ENCODE measurements around the gene TMEM51. TPM values are rescaled to one million over a fixed set of nuclear protein-coding genes. Genes with fewer than 3 reads are reported as not detected.

The TMEM51 gene
- total RNA-seq, 1 experiment from 2014 or later, result 10.4 TPM

DNA sequence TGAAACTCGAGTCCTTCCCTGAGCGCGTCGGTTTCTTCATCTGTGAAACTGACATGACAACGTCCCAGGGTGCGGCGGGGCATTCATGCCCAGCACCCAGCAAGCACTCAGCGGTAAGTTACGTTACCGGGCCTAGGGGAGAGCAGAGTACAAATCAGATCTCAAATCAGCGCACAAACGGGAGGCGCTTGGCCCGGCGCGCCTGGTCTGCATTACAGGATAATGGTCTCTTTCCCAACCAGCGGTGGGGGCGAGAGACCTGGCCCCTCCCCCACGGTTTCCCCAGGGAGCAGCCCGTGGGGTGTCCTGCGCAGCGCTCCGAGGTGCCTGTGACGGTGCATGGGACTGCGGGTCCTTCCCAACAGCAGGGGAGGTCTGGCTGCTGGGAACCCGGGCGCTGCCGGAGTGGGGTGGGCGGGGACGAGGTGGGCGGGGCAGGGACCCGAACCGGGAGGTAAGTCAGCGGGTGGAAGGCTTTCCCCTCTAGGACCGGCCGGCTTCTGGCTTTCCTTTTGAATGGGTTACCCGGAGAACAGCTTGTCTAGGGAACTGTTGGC is 1.0 kb downstream of the TMEM51 start:
- DNase-seq (ENCODE audit: low spot score) (peak; percentile 56), ATAC-seq (peak; percentile 2; the same call in 1 of the 2 replicates)
- H3K36me3 Mint-ChIP-seq, result no peaks in the 10 kb centered on the region
- CTCF ChIA-PET, result interaction anchor here (1.0 to 5.8 kb wide), 19 partner anchors 11 to 151 kb away, joined by 3 to 60 read pairs (median 6); partner anchors contain the start of gene FHAD1
- peaks cover 56% of the 10 kb centered on the region for H3K4me1 Mint-ChIP-seq
- H3K27me3 Mint-ChIP-seq (ENCODE audit: low read depth), result peaks cover 23% of the 10 kb centered on the region
- H3K4me3 Mint-ChIP-seq, result peak overlapping the region; percentile 81
- peaks cover 5% of the 10 kb centered on the region for H3K9me3 Mint-ChIP-seq
- no peak overlapping the region for H3K27ac Mint-ChIP-seq
- POLR2A ChIA-PET, result interaction anchor here (1.2 kb wide), 1 partner anchor 52 kb away, joined by 4 read pairs; no protein-coding TSS in a partner anchor
- TF ChIP-seq ZNF423 (CRISPR knock-in tag; IDR thresholded peaks at IDR 0.05) (peak; percentile 49), GTF2I (CRISPR knock-in tag; conservative IDR thresholded peaks at IDR 0.05) (no peak)

DNA sequence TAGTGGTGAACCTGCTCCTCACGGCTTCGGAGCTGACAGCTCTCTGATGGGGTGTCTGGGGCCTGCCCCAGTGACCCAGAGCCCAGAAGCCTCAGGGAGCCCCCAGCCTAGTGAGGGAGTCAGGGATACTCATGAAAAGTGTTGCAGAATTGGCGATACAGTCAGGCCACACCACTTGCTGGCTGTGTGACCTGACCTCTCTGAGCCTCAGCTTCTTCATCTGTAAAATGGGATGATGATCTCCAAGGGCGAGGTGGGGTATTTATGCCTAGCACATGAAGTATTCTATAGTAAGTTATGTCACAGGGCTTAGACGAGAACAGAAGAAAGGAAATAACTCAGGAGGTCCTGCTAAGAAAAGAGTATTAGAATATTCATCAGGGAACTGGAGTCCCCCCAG is 1.6 kb downstream of the TMEM51 start:
- H3K27me3 Mint-ChIP-seq (ENCODE audit: low read depth), result peaks cover 23% of the 10 kb centered on the region
- ATAC-seq (no peak), DNase-seq (ENCODE audit: low spot score) (no peak)
- H3K4me1 Mint-ChIP-seq, result peaks cover 56% of the 10 kb centered on the region
- peaks cover 5% of the 10 kb centered on the region for H3K9me3 Mint-ChIP-seq
- ChIA-PET POLR2A (no interaction called here), CTCF (interaction anchor here (1.2 to 5.8 kb wide), 3 partner anchors 16 to 116 kb away, joined by 5 to 60 read pairs (median 8); no protein-coding TSS in a partner anchor)
- H3K27ac Mint-ChIP-seq, result no peak overlapping the region; the same call in 1 of the 2 replicates
- TF ChIP-seq HMGA2 (CRISPR knock-in tag; IDR thresholded peaks at IDR 0.05), result no peak
- TF ChIP-seq ZNF423 (CRISPR knock-in tag; IDR thresholded peaks at IDR 0.05), result no peak
- TF ChIP-seq NR1H2 (CRISPR knock-in tag; IDR thresholded peaks at IDR 0.05), result no peak
- TF ChIP-seq, protein P1, sequence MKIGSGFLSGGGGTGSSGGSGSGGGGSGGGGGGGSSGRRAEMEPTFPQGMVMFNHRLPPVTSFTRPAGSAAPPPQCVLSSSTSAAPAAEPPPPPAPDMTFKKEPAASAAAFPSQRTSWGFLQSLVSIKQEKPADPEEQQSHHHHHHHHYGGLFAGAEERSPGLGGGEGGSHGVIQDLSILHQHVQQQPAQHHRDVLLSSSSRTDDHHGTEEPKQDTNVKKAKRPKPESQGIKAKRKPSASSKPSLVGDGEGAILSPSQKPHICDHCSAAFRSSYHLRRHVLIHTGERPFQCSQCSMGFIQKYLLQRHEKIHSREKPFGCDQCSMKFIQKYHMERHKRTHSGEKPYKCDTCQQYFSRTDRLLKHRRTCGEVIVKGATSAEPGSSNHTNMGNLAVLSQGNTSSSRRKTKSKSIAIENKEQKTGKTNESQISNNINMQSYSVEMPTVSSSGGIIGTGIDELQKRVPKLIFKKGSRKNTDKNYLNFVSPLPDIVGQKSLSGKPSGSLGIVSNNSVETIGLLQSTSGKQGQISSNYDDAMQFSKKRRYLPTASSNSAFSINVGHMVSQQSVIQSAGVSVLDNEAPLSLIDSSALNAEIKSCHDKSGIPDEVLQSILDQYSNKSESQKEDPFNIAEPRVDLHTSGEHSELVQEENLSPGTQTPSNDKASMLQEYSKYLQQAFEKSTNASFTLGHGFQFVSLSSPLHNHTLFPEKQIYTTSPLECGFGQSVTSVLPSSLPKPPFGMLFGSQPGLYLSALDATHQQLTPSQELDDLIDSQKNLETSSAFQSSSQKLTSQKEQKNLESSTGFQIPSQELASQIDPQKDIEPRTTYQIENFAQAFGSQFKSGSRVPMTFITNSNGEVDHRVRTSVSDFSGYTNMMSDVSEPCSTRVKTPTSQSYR (CRISPR knock-in tag; IDR thresholded peaks at IDR 0.05), result no peak
- TF ChIP-seq ESRRA (CRISPR knock-in tag; IDR thresholded peaks at IDR 0.05; ENCODE audit: borderline replicate concordance), result no peak
- TF ChIP-seq TP53 (CRISPR knock-in tag; IDR thresholded peaks at IDR 0.05), result no peak
- TF ChIP-seq GTF2I (CRISPR knock-in tag; conservative IDR thresholded peaks at IDR 0.05), result no peak
- no peak for TF ChIP-seq CBFB (CRISPR knock-in tag; IDR thresholded peaks at IDR 0.05; ENCODE audit: low read depth)
- no peak for TF ChIP-seq GABPB1 (CRISPR knock-in tag; IDR thresholded peaks at IDR 0.05)
- no peak for TF ChIP-seq GRHL2 (CRISPR knock-in tag; IDR thresholded peaks at IDR 0.05; ENCODE audit: insufficient replicate concordance, severe bottlenecking)
- TF ChIP-seq FOXJ3 (CRISPR knock-in tag; IDR thresholded peaks at IDR 0.05; ENCODE audit: borderline replicate concordance), result no peak
- TF ChIP-seq, protein P2, sequence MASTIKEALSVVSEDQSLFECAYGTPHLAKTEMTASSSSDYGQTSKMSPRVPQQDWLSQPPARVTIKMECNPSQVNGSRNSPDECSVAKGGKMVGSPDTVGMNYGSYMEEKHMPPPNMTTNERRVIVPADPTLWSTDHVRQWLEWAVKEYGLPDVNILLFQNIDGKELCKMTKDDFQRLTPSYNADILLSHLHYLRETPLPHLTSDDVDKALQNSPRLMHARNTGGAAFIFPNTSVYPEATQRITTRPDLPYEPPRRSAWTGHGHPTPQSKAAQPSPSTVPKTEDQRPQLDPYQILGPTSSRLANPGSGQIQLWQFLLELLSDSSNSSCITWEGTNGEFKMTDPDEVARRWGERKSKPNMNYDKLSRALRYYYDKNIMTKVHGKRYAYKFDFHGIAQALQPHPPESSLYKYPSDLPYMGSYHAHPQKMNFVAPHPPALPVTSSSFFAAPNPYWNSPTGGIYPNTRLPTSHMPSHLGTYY (CRISPR knock-in tag; IDR thresholded peaks at IDR 0.05), result no peak
- no peak for TF ChIP-seq ZNF263 (CRISPR knock-in tag; IDR thresholded peaks at IDR 0.05; ENCODE audit: low read depth)
- no peak for TF ChIP-seq ELF4 (CRISPR knock-in tag; IDR thresholded peaks at IDR 0.05; ENCODE audit: low read depth)
- TF ChIP-seq, protein P3, sequence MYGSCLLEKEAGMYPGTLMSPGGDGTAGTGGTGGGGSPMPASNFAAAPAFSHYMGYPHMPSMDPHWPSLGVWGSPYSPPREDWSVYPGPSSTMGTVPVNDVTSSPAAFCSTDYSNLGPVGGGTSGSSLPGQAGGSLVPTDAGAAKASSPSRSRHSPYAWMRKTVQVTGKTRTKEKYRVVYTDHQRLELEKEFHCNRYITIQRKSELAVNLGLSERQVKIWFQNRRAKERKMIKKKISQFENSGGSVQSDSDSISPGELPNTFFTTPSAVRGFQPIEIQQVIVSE (CRISPR knock-in tag; IDR thresholded peaks at IDR 0.05; ENCODE audit: borderline replicate concordance), result no peak
- TF ChIP-seq, protein P4, sequence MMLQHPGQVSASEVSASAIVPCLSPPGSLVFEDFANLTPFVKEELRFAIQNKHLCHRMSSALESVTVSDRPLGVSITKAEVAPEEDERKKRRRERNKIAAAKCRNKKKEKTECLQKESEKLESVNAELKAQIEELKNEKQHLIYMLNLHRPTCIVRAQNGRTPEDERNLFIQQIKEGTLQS (CRISPR knock-in tag; conservative IDR thresholded peaks at IDR 0.05), result no peak
- no peak for TF ChIP-seq ATF1 (CRISPR knock-in tag; IDR thresholded peaks at IDR 0.05)
- TF ChIP-seq, protein P5, sequence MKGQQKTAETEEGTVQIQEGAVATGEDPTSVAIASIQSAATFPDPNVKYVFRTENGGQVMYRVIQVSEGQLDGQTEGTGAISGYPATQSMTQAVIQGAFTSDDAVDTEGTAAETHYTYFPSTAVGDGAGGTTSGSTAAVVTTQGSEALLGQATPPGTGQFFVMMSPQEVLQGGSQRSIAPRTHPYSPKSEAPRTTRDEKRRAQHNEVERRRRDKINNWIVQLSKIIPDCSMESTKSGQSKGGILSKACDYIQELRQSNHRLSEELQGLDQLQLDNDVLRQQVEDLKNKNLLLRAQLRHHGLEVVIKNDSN (CRISPR knock-in tag; IDR thresholded peaks at IDR 0.05), result no peak
- TF ChIP-seq MYBL2 (CRISPR knock-in tag; IDR thresholded peaks at IDR 0.05), result no peak
- peak overlapping the region; percentile 81 for H3K4me3 Mint-ChIP-seq
- no peaks in the 10 kb centered on the region for H3K36me3 Mint-ChIP-seq
